Neural crest cell (in vitro differentiated cells): ENCODE data around the gene RARS2. TPM values are rescaled to one million over a fixed set of nuclear protein-coding genes. Genes with fewer than 3 reads are reported as not detected.

Experiments
- DNase-seq: peaks from one replicate; pipeline ENCODE4 v3.0.0; 2021; ENCODE audit warnings: low read depth, mixed read lengths, low spot score
- H3K27ac Mint-ChIP-seq: one replicate; pipeline ENCODE4 v1.8.0; 2021; ENCODE audit warnings: mild to moderate bottlenecking, mixed read lengths; ENCODE audit not compliant: unreplicated experiment
- H3K27me3 Mint-ChIP-seq: 2 replicates; pipeline ENCODE4 v1.8.0; 2021; ENCODE audit warnings: low read depth, mild to moderate bottlenecking, mixed read lengths
- H3K36me3 Mint-ChIP-seq: 2 replicates; pipeline ENCODE4 v1.8.0; 2021; ENCODE audit warnings: low read depth, mild to moderate bottlenecking, mixed read lengths
- H3K4me1 Mint-ChIP-seq: 2 replicates; pipeline ENCODE4 v1.8.0; 2021; ENCODE audit warnings: mixed read lengths
- H3K4me3 Mint-ChIP-seq: one replicate; pipeline ENCODE4 v1.8.0; 2021; ENCODE audit warnings: mild to moderate bottlenecking, mixed read lengths
- H3K9me3 Mint-ChIP-seq: 2 replicates; pipeline ENCODE4 v1.8.0; 2021; ENCODE audit warnings: mixed read lengths
- CTCF ChIP-seq: fragments of 200-600 bp; sonication (generic); conservative IDR thresholded peaks from 2 replicates; pipeline ENCODE4 v1.5.0; 2021; ENCODE audit warnings: antibody characterized with exemption, mild to moderate bottlenecking
- total RNA-seq: library from RNA; stranded (reverse); gene quantifications from 2 replicates; pipeline ENCODE4 v1.2.1, GENCODE V29; 2021

Gene RARS2
- total RNA-seq, 1 donor from 2014 or later, result 39.5 TPM

DNA sequence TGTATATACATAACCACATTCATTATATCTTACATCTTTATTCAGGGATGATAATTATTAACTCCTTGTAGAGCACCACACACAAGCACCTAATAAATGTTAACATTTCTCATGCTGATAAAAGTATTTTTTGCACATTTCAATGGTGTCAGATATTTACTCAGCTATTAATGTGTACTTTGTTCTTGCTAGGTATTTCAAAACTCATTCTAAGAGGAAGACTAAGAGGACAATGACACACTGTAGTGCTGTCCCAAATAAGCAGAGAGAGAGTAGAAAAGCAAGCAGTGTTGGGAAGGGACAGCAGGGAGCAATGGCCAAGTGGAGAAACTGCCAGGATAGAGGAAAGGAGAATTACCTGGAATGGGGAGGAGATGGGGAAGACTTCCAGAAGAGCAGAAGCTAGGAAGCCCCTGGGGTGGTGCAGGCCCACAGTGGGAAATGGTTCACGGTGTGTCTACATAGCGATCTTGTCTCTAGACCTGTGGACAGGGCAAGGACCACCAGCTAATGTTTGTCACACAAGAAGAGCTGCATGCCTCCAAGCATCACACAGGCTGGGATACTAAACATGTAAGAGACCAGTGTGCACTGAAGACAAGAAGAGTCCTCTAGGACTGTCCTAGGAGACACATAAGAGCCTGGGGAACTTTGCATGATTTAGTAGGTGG, 55.3 kb downstream of the RARS2 start:
- H3K27ac Mint-ChIP-seq, result no peak overlapping the region
- no peak for TF ChIP-seq CTCF
- peaks cover 10% of the 10 kb centered on the region for H3K36me3 Mint-ChIP-seq
- H3K4me1 Mint-ChIP-seq, result no peaks in the 10 kb centered on the region
- peaks cover 3% of the 10 kb centered on the region for H3K9me3 Mint-ChIP-seq
- no peak for DNase-seq
- H3K27me3 Mint-ChIP-seq, result no peaks in the 10 kb centered on the region
- no peak overlapping the region for H3K4me3 Mint-ChIP-seq

DNA sequence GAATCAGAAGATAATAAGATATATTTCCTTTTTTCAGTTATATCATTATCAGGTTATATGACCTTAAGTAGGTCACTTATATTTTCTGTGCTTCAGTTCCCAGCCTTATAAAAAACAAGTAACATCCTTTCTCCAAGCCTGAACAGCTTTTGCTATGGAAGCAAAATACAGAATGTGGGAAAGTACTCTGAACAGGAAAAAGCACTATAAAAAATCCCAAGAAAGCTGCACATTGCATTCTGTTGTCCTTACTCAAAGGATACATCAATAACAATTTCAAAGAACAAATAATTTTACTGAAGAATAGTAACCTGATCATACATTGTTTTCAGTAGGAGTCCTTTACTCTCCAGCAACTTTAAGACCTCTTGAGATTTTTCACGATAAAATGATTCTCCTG, 60.6 kb downstream of the RARS2 start:
- no peak for TF ChIP-seq CTCF
- no peak for DNase-seq
- no peak overlapping the region for H3K27ac Mint-ChIP-seq
- H3K36me3 Mint-ChIP-seq, result peaks cover 2% of the 10 kb centered on the region
- H3K4me1 Mint-ChIP-seq, result no peaks in the 10 kb centered on the region
- H3K4me3 Mint-ChIP-seq, result no peak overlapping the region
- no peaks in the 10 kb centered on the region for H3K9me3 Mint-ChIP-seq
- H3K27me3 Mint-ChIP-seq, result no peaks in the 10 kb centered on the region

DNA sequence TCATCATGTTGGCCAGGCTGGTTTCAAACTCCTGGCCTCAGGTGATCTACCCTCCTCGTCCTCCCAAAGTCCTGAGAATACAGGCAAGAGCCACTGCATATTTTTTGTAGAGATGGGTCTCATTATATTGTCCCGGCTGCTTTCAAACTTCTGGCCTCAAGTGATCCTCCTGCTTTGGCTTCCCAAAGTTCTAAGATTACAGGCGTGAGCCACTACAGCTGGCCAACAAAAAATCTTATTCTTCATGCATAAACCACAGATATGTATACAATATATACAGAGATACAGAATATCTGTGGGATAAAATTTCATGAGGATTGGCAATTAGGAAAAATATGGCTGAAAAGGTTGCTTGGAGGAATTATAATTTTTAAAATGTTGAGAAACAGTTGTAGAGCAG, 67.1 kb downstream of the RARS2 start:
- peaks cover 6% of the 10 kb centered on the region for H3K36me3 Mint-ChIP-seq

GRCh38 chr6:87518453-87518852, 71.3 kb downstream of the RARS2 start:
- Mint-ChIP-seq H3K4me3 (no peak overlapping the region), H3K9me3 (no peaks in the 10 kb centered on the region), H3K36me3 (peaks cover 10% of the 10 kb centered on the region), H3K4me1 (no peaks in the 10 kb centered on the region), H3K27ac (no peak overlapping the region), H3K27me3 (no peaks in the 10 kb centered on the region)
- no peak for DNase-seq
- TF ChIP-seq CTCF, result no peak

More for the DNA sequence above, 67.1 kb downstream of the RARS2 start:
- H3K27ac Mint-ChIP-seq, result no peak overlapping the region
- H3K27me3 Mint-ChIP-seq, result no peaks in the 10 kb centered on the region
- no peaks in the 10 kb centered on the region for H3K4me1 Mint-ChIP-seq
- DNase-seq, result no peak
- no peak for TF ChIP-seq CTCF
- H3K4me3 Mint-ChIP-seq, result no peak overlapping the region
- no peaks in the 10 kb centered on the region for H3K9me3 Mint-ChIP-seq

- H3K27ac Mint-ChIP-seq, result no peak overlapping the region
- TF ChIP-seq CTCF, result no peak
- no peaks in the 10 kb centered on the region for H3K4me1 Mint-ChIP-seq
- peaks cover 12% of the 10 kb centered on the region for H3K36me3 Mint-ChIP-seq
- no peak overlapping the region for H3K4me3 Mint-ChIP-seq
- H3K27me3 Mint-ChIP-seq, result no peaks in the 10 kb centered on the region
- H3K9me3 Mint-ChIP-seq, result no peaks in the 10 kb centered on the region
- no peak for DNase-seq
Observed at GRCh38 chr6:87514831-87515230, 75.0 kb downstream of the RARS2 start.
